ENCODE data around the gene SNX32.

The SNX32 gene

GRCh38 chr11:65849366-65849765 is 15.6 kb downstream of the SNX32 start:
- no peak overlapping the region for H3K4me2 ChIP-seq (ENCODE audit: low read length)
- no peak for TF ChIP-seq EZH2phosphoT487 (IDR thresholded peaks at IDR 0.05; ENCODE audit: borderline replicate concordance, low read length)
- no peak for TF ChIP-seq CTCF (IDR thresholded peaks at IDR 0.05; ENCODE audit: low read depth, low read length, poor library complexity, severe bottlenecking)
- H3K9me2 ChIP-seq (replicated peaks; ENCODE audit: control insufficient read depth, low read length): no peaks in the 10 kb centered on the region
- H4K20me1 ChIP-seq (ENCODE audit: control insufficient read depth, insufficient read depth, low read depth, low read length): no peaks in the 10 kb centered on the region; the same call in 1 of the 2 replicates
- 0 out of 2 replicates have a peak, but pooled peaks cover 2% of the 10 kb centered on the region for H3K27me3 ChIP-seq (ENCODE audit: control insufficient read depth, low read length)
- peaks cover 33% of the 10 kb centered on the region for H3K36me3 ChIP-seq (ENCODE audit: control insufficient read depth, low read length)
- H3K4me1 ChIP-seq (ENCODE audit: control insufficient read depth, low read length): no peaks in the 10 kb centered on the region
- H3F3A ChIP-seq (ENCODE audit: control insufficient read depth, insufficient read depth): peaks cover 15% of the 10 kb centered on the region
- no peak overlapping the region for H3K4me3 ChIP-seq (ENCODE audit: low read length)
- H3K79me2 ChIP-seq (ENCODE audit: control insufficient read depth, low read length): peaks cover 3% of the 10 kb centered on the region; the same call in 1 of the 2 replicates
- H3K9me3 ChIP-seq (ENCODE audit: control insufficient read depth, insufficient read depth, low read length): peaks cover 5% of the 10 kb centered on the region; the same call in 1 of the 2 replicates
- no peak overlapping the region for H3K27ac ChIP-seq (ENCODE audit: low read depth, low read length)

GRCh38 chr11:65849771-65850216 is 16.0 kb downstream of the SNX32 start:
- Histone ChIP-seq H3K79me2 (ENCODE audit: control insufficient read depth, low read length) (peaks cover 7% of the 10 kb centered on the region), H3K27ac (ENCODE audit: low read depth, low read length) (no peak overlapping the region), H3K4me3 (ENCODE audit: low read length) (no peak overlapping the region), H3K27me3 (ENCODE audit: control insufficient read depth, low read length) (0 out of 2 replicates have a peak, but pooled peaks cover 2% of the 10 kb centered on the region), H3F3A (ENCODE audit: control insufficient read depth, insufficient read depth) (peaks cover 15% of the 10 kb centered on the region), H3K36me3 (ENCODE audit: control insufficient read depth, low read length) (peaks cover 37% of the 10 kb centered on the region), H3K9me2 (replicated peaks; ENCODE audit: control insufficient read depth, low read length) (no peaks in the 10 kb centered on the region), H4K20me1 (ENCODE audit: control insufficient read depth, insufficient read depth, low read depth, low read length) (no peaks in the 10 kb centered on the region; the same call in 1 of the 2 replicates), H3K4me1 (ENCODE audit: control insufficient read depth, low read length) (no peaks in the 10 kb centered on the region), H3K9me3 (ENCODE audit: control insufficient read depth, insufficient read depth, low read length) (peaks cover 5% of the 10 kb centered on the region; the same call in 1 of the 2 replicates), H3K4me2 (ENCODE audit: low read length) (no peak overlapping the region)
- no peak for TF ChIP-seq EZH2phosphoT487 (IDR thresholded peaks at IDR 0.05; ENCODE audit: borderline replicate concordance, low read length)
- no peak for TF ChIP-seq CTCF (IDR thresholded peaks at IDR 0.05; ENCODE audit: low read depth, low read length, poor library complexity, severe bottlenecking)

- H4K20me1 ChIP-seq (ENCODE audit: control insufficient read depth, insufficient read depth, low read depth, low read length): peaks cover 6% of the 10 kb centered on the region
- 0 out of 2 replicates have a peak, but pooled peaks cover 2% of the 10 kb centered on the region for H3K27me3 ChIP-seq (ENCODE audit: control insufficient read depth, low read length)
- peaks cover 15% of the 10 kb centered on the region for H3F3A ChIP-seq (ENCODE audit: control insufficient read depth, insufficient read depth)
- H3K27ac ChIP-seq (ENCODE audit: low read depth, low read length): no peak overlapping the region
- H3K79me2 ChIP-seq (ENCODE audit: control insufficient read depth, low read length): peaks cover 13% of the 10 kb centered on the region
- H3K4me3 ChIP-seq (ENCODE audit: low read length): no peak overlapping the region
- H3K9me3 ChIP-seq (ENCODE audit: control insufficient read depth, insufficient read depth, low read length): peaks cover 5% of the 10 kb centered on the region; the same call in 1 of the 2 replicates
- no peaks in the 10 kb centered on the region for H3K4me1 ChIP-seq (ENCODE audit: control insufficient read depth, low read length)
- no peaks in the 10 kb centered on the region for H3K9me2 ChIP-seq (replicated peaks; ENCODE audit: control insufficient read depth, low read length)
- TF ChIP-seq CTCF (IDR thresholded peaks at IDR 0.05; ENCODE audit: low read depth, low read length, poor library complexity, severe bottlenecking): no peak
- TF ChIP-seq EZH2phosphoT487 (IDR thresholded peaks at IDR 0.05; ENCODE audit: borderline replicate concordance, low read length): no peak
- no peak overlapping the region for H3K4me2 ChIP-seq (ENCODE audit: low read length)
- peaks cover 44% of the 10 kb centered on the region for H3K36me3 ChIP-seq (ENCODE audit: control insufficient read depth, low read length)
Measured at GRCh38 chr11:65850217-65851082, 16.7 kb downstream of the SNX32 start.
